NCI-H2171 treated with DMSO at 0.1 percent for 48 hours (cell line): ENCODE measurements around the gene KLHL24.
"Not testable (repeated sequence)": the region's sequence is repeated elsewhere in the genome, so short reads cannot be mapped to it uniquely, and the experiment has no call there.

Experiments
- DNase-seq: peaks from one replicate; lab custom pipeline; 2025; lab: John Stamatoyannopoulos, UW

KLHL24 gene

DNA sequence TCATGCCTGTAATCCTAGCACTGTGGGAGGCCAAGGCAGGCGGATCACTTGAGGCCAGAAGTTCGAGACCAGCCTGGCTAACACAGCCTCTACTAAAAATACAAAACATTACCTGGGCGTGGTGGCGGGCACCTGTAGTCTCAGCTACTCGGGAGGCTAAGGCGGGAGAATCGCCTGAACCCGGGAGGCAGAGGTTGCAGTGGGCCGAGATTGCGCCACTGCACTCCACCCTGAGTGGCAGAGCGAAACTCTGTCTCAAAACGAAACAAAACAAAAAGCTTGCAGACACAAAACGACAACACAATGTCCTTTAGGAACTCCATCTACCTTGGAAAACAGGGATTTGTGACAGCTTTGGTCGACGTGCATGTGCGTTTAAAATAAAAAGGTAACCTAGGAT, 716 bp upstream of the KLHL24 start:
- no peak for DNase-seq

DNA sequence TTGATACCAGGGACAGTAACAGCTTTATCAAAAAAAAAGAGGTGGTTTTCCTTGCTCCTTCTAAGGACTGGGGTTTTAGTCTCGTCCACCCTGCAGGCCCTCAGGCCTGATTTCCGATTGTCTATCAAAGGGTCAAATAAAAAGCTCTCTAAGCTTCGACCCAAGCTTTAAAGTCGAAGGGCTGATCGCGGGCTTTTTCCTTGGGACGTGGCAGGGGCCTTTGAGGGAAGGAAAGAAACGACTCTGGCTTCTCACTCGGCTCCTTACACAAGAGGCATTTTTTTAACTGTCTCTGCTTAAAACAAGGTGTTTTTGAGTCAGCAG, 354 bp upstream of the KLHL24 start:
- DNase-seq = no peak

DNA sequence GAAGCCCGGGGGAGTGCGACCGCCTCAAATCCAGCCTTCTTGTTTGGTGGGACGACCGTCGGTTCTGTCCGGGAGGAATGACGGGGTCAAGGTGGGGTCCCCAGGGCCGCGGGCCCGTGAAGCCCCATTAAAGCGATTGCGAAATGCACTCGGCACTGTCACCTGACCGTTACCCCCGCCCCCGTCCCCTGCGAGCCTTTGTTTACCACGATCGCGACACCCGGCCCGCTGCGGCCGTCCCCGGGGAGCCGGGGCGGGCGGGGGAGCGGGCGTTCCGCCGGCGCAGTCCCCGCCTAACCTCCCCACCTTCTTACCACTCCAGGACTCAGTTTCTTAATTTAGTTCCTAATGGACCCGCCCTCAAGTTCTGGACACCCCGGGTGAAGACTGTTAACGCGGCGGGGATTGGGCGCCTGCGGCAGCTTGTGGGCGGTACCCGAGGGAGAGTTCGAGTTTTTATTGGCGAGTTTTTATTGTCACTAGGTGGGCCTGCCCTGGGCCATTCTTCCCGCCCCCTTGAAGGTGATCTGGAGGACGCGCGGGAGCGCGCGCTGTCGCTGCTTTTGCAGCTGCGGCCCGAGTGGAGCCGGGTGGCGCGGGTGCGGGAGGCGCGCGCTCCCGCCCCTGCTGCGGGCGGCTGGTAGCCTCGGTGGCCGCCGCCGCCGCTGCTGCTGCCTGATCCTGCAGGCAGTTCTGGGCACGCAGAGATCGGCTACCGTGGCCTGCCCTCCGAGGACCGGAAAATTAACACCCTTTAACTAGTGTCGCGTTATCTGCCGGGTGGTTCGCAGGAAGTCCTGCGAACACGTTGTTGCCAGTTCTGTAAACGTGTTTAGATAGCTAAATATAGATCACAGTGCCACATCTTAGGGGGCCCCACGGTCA, 1.0 kb downstream of the KLHL24 start:
- DNase-seq = peak; percentile 100

DNA sequence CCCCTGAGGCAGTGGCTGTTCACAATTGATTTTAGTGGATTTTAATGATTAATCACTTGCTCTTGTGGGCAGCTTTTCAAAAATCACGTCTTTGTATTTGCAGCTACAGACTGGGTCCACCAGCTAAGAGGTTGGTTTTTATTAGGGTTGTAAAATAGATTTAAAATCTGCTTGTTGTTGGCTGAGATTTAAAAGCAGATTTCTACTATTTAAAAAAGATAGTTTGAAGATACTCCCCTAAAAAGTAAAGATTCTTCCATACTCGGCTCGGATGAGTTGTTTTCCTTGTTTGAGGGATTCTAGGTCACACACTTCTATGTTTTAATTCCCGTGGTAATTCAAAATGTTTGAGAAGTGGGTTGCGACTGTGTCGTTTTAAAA, 1.7 kb downstream of the KLHL24 start:
- no peak for DNase-seq

DNA sequence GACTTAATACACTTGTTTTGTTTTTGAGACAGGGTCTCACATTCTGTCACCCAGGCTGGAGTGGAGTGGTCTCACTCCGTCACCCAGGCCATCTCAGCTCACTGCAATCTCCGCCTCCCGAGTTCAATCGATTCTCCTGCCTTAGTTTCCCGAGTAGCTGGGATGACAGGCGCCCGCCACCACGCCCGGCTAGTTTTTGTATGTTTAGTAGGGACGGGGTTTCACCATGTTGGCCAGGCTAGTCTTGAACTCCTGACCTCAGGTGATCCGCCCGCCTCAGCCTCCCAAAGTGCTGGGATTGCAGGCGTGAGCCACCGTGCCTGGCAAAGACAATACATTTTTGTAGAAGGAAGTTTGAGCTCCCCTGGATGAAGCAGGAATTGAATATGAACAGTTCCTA, 2.2 kb downstream of the KLHL24 start:
- not testable (repeated sequence) for DNase-seq

DNA sequence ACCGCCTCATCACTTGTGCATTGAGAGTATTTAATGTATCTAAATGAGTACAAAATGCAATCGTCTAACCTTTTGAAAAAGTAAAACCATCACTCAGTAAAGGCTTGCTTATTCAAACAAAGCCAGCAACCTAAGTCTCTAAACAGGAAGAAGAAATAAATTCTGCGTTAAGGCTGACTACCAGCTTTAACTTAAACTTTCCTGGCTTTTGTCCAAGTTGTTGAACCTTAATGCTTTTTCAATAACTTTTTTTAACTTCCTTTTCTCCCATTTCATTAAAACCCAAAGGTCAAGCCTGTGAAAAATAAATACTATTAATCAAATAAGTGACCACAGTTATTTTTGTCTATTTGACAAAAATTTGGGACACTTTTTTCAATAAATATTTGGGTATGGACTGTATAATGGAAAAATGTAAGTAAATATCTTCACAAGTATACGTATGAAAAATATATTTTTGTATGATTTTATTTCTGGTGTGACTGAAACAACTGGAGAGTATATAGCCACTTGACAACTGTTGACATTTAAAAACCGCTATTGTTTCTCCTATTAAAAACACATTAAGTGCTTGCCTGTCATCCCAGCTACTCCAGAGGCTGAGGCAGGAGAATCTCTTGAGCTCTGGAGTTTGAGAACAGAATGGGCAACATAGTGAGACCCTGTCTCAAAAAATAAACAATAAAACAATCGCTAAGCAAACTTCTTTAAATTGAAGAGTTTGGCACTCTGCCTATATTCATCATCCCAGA, 2.9 kb downstream of the KLHL24 start:
- DNase-seq = no peak

DNA sequence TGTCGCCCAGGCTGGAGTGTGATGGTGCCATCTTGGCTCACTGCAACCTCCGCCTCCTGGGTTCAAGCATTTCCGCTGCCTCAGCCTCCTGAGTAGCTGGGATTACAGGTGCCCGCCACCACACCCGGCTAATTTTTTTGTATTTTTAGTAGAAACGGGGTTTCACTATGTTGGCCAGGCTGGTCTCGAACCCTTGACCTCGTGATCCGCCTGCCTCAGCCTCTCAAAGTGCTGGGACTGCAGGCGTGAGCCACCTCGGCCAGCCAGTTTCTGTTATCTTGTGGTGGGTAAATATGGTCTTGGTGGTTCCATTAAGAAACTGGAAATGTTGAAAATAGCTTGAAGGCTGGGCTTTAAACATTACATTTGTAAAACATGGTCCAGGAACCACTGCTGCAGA, 5.2 kb downstream of the KLHL24 start:
- not testable (repeated sequence) for DNase-seq

DNA sequence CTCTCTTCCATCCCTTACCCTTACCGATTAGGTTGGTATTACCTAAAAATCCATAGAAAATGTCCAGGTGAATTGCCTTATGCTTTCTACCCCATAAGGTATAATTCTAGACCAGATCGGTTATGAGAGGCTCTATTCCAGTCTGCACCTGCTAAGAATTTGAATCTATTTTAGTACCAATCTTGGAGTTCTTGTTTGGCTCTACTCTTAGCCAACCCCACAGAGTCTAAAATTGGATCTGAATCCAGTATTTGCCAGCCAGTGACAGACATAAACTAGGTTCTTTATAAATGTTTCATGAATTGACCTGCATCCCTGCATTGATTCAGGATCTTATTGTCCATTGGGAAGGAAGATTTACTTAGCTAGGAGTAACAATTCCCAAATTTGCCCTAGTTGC, 6.5 kb downstream of the KLHL24 start:
- no peak for DNase-seq

DNA sequence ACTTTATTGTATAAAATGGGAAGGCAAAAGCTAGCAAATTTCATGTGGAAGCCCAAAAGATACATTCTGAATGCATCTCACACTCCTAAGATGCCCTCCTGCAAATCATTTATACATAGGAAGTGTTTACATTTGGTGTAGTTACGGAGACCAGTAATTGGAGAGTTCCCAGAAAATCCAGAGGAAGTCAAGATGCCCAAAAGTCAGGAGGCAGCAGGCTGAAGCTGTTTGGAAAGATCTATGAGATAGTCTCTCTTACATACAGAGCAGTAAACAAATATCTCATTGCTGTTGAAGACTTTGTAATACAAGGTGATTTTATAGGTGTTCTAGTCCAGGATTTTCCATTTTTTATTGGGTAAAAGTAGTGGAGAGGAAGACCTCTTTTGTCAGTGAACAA, 8.8 kb downstream of the KLHL24 start:
- no peak for DNase-seq

DNA sequence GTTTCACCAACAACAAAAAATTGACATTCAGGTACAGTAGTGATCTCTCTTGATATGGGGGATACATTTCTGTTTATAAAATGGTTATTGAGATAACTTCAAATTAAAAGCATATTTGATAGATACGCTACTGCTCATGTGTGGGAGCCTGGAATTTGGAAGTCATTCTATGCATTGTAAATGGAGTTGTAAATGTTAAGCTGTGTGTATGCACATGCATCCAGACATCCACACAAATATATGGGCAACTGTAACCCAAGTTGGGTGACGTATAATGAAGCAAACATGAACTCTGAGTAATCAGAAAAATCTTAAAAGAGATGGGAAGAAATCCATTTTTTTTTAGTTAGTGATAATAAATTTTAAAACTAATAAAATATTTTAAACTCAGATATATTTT, 9.8 kb downstream of the KLHL24 start:
- no peak for DNase-seq

DNA sequence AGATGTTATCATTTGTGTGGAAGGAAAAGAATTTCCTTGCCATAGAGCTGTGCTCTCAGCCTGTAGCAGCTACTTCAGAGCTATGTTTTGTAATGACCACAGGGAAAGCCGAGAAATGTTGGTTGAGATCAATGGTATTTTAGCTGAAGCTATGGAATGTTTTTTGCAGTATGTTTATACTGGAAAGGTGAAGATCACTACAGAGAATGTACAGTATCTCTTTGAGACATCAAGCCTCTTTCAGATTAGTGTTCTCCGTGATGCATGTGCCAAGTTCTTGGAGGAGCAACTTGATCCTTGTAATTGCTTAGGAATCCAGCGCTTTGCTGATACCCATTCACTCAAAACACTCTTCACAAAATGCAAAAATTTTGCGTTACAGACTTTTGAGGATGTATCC, 15.1 kb downstream of the KLHL24 start:
- DNase-seq = no peak

DNA sequence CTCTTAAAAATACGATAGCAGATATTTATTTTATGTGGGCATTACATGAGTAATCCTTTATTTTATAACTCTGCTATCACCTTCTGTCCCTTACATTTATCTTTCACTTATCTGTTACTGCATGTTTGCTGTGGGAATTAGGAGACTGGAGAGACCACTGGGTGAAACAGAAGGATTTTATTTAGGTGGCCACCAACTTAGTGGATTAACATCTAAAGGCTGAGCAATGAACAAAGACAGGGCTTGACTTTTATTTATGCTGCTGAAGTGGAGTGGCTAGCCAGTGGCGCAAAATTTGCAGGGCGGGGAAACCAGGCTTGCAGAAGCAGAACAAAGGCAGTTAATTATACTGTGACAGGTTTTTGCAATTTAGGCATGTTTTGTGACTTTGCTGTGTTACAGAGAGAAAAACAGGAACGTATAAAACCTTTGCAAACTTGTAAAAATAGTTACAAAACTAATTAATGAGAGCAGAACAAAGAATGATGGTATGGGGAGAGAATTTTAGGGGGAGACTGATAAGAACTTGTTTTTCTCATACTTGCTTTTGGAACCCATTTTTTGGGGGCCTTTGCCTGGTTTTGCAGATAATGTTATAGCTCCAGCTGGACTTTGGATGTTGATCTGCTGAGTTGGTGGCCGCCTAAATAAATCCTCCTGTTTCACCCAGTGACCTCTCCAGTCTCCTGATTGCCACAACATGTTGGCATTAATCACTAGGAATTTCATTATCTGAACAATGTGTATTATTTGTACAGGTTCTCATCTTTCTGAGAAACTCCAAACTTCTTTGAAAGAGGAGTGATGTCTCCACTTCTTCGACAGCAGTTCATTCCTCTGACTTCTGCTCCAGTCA, 18.0 kb downstream of the KLHL24 start:
- no peak for DNase-seq

DNA sequence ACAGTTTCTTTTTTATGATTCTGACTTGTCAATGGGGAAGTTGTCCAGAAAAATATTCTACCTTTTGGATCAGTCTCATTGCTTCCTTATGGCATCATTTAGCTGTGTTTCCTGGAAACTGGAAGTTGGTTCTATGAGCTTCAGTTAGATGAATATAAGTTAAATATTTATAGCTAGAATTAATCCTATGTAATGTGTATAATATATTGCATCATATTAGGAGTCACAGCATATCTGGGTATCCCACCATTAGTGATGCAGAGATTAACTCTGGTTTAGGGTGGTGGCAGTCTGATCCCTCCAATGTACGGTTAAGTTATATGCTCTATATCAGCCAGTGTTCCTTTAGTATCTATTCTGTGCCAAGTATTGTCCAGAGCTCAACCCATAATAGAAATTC, 19.3 kb downstream of the KLHL24 start:
- DNase-seq = no peak

DNA sequence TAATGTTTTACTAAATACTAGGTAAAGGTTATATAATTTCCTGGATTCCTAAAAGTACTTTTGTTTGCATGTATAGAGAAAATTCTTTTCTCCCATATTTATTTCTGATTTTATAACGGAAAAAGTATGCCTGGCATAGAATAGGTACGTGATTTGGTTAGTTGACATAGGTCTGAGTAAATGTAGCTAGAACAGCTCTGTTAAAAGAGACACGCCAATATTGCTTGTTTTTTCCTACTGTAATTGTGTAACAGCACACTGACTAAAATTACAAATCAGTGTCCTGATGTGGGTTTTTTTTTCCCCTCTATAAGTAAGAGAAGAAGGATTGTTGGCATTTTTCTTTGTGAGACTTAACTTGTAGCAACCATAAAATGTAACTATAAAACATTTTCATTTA, 26.7 kb downstream of the KLHL24 start:
- DNase-seq = no peak

DNA sequence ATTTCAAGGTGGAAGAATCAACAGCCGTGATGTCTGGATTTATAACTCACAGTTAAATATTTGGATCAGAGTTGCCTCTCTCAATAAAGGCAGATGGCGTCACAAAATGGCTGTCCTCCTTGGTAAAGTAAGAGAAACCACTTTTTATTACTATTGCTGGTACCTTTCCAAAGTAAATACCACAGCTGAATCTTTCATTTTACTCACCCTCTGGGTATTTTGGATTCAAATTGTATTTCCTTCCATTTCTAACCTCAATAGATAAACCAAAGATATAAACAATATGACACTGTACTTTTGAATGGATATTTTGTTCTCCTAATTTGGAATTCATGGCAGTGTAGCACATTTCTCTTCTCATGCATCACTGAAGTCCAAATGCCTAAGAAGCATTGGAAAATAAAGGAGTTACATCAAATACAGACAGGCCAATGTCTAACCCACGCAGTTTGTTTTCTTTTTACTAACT, 29.5 kb downstream of the KLHL24 start:
- DNase-seq = no peak

DNA sequence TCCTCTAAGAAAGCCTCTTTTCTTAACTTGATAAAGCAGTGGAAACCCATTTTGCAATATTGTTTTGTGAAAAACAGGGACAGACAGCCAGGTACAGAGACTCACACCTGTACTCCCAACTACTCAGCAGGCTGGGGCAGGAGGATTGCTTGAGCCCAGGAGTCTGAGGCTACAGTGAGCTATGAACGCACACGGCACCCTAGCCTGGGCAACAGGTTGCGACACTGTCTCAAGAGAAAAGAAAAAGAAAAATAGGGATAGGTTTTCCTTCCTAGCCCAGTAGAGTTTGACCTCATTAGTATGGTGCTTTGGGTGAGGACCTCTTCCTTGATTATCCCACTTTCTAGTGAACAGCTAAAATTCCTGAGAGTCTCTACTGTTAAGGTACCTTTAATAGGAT, 44.6 kb downstream of the KLHL24 start:
- no peak for DNase-seq

DNA sequence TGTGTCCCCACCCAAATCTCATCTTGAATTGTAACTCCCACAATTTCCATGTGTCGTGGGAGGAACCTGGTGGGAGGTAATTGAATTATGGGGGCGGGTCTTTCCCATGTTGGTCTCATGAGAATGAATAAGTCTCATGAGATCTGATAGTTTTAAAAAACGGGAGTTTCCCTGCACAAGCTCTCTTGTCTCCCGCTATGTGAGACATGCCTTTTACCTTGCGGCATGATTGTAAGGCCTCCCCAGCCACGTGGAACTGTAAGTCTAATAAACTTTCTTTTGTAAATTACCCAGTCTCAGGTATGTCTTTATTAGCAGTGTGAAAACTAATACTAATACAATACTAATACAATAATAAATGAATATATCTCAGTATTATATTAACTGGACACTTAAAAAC, 52.3 kb downstream of the KLHL24 start:
- DNase-seq = no peak

DNA sequence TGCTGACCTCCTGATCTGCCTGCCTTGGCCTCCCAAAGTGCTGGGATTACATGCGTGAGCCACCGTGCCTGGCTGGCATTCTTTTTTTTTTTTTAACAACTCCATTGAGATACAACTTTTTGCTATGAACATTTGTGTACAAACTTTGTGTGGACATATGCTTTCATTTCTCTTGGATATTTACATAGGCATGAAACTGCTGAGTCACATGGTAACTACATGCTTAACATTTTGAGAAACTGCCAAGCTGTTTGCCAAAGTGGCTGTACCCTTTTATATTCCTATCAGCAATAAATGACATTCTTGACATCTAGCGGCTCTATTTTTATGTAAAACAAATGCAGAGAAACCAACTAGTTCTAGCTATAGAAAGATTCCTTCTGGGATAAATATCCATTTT, 53.5 kb downstream of the KLHL24 start:
- DNase-seq = no peak

DNA sequence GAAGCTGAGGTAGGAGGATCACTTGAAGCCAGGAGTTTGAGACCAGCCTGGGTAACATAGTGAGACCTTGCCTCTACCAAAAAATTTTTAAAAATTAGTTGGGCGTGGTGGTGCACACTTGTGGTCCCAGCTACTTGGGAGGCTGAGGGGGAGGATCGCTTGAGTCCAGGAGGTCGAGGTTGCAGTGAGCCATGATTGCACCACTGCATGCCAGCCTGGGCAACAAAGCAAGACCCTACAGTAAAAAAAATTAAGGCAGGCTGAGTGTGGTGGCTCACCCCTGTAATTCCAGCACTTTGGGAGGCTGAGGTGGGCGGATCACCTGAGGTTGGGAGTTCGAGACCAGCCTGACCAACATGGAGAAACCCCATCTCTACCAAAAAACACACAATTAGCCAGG, 54.2 kb downstream of the KLHL24 start:
- not testable (repeated sequence) for DNase-seq

DNA sequence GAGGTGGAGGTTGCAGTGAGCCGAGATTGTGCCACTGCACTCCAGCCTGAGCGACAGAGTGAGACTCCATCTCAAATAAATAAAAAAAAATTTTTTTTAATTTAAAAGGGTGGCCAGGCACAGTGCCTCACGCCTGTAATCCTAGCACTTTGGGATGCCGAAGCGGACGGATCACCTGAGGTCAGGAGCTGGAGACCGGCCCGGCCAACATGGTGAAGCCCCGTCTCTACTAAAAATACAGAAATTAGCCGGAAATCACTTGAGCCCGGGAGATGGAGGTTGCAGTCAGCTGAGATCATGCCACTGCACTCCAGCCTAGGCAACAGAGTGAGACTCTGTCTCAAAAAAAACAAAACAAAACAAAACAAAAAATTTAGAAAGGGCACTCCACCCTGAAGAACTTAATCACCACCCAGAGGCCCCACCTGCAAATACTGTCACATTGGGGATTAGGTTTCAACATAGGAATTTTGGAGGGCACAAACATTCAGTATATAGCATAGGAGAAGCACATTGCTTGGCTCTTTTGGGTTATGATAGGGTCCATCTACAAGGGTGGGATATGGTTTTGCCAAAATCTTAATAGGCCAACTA, 55.1 kb downstream of the KLHL24 start:
- no peak for DNase-seq

DNA sequence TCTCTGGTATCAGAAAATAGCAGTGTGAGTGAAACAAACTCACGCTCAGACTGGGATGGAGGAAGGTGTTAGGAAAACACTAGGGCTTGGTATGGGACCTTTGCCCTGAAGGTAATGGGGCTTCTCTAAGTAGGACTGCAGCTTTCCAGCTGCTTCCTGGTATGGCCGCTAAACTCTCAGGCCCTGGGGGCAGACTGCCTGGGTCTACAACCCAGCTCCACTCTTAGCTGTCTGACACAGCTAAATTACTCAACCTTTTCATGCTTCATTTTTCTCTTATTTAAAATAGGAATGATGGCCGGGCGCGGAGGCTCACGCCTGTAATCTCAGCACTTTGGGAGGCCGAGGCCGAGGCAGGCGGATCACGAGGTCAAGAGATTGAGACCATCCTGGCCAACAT, 57.0 kb downstream of the KLHL24 start:
- DNase-seq = no peak
